Measurements from ENCODE around the gene KIAA1328.

DNA sequence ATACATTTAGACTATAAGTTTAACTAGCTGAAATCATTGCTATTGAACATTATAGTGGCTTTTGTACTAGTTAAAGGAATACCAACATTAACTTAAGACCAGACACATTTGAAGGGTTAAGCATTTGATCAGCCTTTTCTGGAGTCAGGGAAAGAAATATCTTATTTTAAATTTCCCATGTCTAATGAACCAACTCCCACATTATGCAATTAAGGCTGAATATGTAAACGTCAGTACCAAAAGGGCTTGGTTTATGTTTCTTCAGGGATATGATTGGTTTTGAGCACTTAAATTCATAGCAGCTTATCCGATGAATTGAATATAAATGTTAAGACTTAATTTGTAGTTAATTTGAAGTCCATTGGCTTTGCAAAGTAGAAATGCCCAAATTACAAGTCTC is 344.5 kb downstream of the KIAA1328 start:
- TF ChIP-seq EZH2 (IDR thresholded peaks at IDR 0.05; ENCODE audit: insufficient read depth, poor library complexity, severe bottlenecking): no peak
- no peak for TF ChIP-seq EZH2phosphoT487 (IDR thresholded peaks at IDR 0.05; ENCODE audit: insufficient read depth, low read depth)
